Measurements from ENCODE around the gene CASR.

DNA sequence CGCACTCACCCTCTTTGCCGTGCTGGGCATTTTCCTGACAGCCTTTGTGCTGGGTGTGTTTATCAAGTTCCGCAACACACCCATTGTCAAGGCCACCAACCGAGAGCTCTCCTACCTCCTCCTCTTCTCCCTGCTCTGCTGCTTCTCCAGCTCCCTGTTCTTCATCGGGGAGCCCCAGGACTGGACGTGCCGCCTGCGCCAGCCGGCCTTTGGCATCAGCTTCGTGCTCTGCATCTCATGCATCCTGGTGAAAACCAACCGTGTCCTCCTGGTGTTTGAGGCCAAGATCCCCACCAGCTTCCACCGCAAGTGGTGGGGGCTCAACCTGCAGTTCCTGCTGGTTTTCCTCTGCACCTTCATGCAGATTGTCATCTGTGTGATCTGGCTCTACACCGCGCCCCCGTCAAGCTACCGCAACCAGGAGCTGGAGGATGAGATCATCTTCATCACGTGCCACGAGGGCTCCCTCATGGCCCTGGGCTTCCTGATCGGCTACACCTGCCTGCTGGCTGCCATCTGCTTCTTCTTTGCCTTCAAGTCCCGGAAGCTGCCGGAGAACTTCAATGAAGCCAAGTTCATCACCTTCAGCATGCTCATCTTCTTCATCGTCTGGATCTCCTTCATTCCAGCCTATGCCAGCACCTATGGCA lies 100.5 kb downstream of the CASR start:
- TF ChIP-seq, protein P1, sequence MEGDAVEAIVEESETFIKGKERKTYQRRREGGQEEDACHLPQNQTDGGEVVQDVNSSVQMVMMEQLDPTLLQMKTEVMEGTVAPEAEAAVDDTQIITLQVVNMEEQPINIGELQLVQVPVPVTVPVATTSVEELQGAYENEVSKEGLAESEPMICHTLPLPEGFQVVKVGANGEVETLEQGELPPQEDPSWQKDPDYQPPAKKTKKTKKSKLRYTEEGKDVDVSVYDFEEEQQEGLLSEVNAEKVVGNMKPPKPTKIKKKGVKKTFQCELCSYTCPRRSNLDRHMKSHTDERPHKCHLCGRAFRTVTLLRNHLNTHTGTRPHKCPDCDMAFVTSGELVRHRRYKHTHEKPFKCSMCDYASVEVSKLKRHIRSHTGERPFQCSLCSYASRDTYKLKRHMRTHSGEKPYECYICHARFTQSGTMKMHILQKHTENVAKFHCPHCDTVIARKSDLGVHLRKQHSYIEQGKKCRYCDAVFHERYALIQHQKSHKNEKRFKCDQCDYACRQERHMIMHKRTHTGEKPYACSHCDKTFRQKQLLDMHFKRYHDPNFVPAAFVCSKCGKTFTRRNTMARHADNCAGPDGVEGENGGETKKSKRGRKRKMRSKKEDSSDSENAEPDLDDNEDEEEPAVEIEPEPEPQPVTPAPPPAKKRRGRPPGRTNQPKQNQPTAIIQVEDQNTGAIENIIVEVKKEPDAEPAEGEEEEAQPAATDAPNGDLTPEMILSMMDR (conservative IDR thresholded peaks at IDR 0.05; ENCODE audit: low read depth, low read length): no peak
- no peak for TF ChIP-seq EZH2 (IDR thresholded peaks at IDR 0.05; ENCODE audit: borderline replicate concordance, low read depth, low read length, poor library complexity, severe bottlenecking)

Measured in A673 (cell line).